Smooth muscle cell of the brain vasculature (primary cell): ENCODE measurements around the gene PRMT5.

Experiments
- DNase-seq: peaks from one replicate; pipeline ENCODE4 v3.0.0-alpha.2; 2012; ENCODE audit warnings: low read depth, low spot score

PRMT5 gene

DNA sequence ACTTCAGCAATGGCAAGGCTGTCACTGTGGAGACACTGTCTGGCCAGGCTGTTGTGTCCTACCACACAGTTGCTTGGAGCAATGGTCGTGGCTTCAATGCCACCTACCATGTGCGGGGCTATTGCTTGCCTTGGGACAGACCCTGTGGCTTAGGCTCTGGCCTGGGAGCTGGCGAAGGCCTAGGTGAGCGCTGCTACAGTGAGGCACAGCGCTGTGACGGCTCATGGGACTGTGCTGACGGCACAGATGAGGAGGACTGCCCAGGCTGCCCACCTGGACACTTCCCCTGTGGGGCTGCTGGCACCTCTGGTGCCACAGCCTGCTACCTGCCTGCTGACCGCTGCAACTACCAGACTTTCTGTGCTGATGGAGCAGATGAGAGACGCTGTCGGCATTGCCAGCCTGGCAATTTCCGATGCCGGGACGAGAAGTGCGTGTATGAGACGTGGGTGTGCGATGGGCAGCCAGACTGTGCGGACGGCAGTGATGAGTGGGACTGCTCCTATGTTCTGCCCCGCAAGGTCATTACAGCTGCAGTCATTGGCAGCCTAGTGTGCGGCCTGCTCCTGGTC lies 53.3 kb downstream of the PRMT5 start:
- no peak for DNase-seq

DNA sequence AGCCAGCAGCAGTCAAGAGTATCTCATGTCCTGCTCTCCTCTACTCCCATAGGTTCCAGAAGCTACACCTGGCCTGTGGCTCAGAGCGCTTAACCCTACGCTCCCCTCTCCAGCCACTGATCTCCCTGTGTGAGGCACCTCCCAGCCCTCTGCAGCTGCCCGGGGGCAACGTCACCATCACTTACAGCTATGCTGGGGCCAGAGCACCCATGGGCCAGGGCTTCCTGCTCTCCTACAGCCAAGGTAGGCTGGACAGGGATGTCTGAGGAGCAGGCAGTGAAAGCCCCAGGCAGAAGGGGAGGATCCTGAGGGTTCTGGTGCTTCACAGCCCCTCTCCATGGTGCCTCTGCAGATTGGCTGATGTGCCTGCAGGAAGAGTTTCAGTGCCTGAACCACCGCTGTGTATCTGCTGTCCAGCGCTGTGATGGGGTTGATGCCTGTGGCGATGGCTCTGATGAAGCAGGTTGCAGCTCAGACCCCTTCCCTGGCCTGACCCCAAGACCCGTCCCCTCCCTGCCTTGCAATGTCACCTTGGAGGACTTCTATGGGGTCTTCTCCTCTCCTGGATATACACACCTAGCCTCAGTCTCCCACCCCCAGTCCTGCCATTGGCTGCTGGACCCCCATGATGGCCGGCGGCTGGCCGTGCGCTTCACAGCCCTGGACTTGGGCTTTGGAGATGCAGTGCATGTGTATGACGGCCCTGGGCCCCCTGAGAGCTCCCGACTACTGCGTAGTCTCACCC lies 54.0 kb downstream of the PRMT5 start:
- DNase-seq: no peak

DNA sequence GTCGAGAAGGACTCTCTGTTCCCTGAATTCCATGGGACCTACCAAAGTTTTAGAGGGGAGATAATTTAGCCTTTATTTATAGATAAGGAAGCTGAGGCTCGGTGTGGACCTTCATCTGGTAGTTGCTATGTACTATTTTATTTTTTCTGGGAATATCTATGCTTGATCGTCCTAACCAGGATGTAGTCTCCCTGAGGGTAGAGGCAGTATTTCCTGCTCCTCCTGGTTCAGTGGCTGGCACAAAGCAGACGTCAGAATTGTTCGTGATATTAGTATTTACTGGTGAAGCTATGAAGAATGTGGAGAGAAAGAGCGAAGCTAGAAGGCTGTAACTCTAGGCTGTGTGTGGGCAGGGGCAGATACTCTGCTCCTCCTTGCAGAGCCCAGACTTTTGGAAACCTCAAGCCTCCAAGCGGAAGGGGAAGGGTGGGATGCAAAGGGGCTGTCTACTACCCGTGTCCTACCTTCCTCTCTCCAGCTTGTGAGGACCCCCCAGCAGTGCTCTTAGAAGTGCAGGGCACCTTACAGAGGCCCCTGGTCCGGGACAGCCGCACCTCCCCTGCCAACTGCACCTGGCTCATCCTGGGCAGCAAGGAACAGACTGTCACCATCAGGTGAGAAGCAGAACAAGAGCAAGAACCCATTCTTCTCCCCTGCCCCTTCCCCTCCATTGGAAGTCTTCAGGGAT lies 56.2 kb downstream of the PRMT5 start:
- no peak for DNase-seq

DNA sequence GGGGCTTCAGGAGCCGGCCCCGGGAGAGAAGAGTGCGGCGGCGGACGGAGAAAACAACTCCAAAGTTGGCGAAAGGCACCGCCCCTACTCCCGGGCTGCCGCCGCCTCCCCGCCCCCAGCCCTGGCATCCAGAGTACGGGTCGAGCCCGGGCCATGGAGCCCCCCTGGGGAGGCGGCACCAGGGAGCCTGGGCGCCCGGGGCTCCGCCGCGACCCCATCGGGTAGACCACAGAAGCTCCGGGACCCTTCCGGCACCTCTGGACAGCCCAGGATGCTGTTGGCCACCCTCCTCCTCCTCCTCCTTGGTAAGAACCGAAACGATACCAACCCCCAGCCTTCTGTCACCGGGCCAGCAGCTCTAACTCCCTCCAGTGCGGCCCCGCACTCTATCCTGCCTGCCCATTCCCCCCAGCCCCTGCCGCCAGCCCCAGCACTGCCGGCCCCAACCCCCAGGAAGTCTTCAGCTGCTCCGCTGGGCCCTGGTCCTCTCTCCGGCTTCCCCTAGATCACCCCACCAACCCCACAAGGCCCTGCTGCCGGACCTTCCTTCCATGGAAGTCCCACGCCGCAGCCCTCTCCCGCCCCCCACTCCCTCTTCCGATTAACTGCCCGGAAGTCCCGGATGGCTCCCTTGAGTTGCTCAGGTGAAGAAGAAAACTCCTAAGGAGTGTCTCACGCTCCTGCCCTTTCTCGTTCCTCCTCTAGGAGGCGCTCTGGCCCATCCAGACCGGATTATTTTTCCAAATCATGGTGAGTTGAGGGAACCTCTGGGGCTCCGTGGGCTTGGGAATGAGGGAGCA lies 56.9 kb downstream of the PRMT5 start:
- peak; percentile 73 for DNase-seq

DNA sequence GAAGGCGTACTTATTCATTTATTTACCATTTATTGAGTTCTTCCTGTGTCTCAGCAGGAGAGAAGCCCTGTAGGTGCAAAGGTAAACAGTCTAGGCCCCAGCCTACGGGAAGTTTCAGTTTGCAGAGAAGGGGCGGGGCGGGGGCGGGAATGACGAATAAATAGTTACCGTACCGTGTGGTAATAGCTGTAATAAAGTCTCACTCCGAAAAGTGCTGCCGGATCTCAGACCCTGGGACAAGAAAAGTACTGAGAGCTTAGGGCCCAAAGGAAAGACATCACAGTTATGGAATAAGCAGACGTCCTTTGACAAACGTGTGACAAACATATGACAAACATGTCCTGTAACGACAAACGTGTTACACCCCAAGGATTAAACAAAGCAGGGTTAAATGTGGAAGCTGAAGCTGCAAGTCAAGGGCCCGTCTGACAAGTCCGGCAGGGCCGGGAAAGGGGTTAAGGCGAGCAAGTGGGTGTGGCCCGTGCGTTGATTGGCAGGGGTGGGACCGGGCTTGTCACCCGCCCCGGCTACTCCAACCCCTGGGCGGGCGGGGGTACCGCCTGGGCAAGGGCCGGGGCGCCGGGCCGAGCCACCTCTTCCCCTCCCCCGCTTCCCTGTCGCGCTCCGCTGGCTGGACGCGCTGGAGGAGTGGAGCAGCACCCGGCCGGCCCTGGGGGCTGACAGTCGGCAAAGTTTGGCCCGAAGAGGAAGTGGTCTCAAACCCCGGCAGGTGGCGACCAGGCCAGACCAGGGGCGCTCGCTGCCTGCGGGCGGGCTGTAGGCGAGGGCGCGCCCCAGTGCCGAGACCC lies 57.7 kb downstream of the PRMT5 start, which contains the start of gene LRP10:
LRP10 (plus strand) TSS at position 517 of the 809 bp plus-strand sequence. CDS start 564 bp downstream, outside the sequence.
- DNase-seq: peak; percentile 65

DNA sequence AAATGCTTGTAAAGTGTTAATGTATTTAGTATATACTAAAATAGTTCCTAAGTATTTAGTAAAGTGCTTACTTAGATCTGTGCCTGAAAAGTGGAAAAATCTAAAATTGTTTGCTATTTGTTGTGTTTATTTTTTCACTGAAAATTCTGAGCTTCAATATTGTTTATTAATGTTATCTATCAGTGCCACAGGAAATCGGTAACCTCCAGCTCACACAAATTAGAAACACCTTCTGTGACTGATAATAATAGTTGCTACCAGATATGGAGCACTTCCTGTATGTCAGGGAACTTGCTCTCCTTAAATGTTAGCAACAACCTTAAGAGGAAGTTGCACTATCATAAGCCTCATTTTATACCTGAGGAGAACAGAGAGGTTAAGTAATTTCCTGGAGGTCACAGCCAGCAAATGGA lies 58.4 kb downstream of the PRMT5 start:
- DNase-seq: no peak
